GM18498 (cell line): ENCODE data around the gene RGS4.

Source experiments
- ATAC-seq: cut with Tn5 transposase; IDR thresholded peaks from one replicate; pipeline ENCODE4 v1.9.1; 2021; ENCODE audit warnings: mild to moderate bottlenecking, moderate library complexity; ENCODE audit not compliant: unreplicated experiment

RGS4 gene

DNA sequence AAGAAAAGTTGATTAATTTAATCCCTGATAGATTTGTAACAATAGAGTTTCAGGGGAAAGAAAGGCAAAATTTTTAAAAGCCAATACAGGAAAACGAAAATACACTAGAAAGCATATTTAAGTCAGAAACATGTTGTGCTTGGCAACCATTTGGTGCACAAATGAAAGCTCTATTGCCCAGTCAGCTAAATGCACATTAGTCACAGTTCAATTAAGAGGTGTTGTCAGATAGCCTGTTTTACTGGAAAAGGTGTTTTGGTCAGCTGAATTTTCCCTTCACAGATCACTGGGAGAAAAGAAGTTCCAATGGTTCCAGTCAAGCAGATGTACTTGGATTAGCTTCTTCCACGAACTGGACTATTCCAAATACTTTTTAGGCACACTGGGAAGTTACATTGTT lies 25.4 kb downstream of the RGS4 start:
- no peak for ATAC-seq

DNA sequence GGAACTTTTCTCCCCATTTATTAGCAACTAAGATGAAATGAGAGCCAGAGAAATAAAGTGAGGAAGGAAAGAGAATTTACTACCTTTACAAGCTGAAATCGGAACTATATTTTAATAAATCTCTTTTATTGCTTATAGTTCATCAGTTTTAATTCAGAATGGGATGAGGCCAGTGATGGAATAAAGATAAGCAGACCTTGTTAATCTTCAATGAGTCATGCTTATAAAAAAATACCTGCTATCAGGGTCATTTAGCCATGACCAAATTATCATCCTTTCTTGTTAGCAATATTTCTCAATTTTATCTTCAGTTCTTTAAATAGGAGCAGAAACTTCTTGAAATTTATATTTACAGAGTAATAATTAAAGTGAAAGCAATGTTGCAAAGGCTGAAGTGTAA lies 26.1 kb downstream of the RGS4 start:
- no peak for ATAC-seq

DNA sequence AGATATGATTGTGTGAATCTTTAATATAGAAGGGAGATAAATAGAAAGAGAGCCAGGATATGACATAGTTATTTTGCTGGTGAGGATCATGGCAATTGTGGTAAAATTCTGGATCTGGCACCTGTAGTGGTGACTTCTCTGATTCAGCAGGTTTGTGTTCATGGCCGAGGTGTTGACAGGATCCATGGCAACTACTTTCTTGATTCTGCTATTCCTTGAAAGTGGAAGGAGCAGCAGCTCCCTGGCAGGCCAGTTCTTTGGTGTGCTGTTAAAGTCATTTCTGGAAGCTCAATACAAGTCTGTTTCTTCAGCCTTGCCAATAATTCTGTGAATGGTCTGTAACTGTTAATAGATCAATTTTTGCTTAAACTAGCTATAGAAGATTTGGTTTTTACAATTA lies 33.4 kb downstream of the RGS4 start:
- ATAC-seq = no peak

DNA sequence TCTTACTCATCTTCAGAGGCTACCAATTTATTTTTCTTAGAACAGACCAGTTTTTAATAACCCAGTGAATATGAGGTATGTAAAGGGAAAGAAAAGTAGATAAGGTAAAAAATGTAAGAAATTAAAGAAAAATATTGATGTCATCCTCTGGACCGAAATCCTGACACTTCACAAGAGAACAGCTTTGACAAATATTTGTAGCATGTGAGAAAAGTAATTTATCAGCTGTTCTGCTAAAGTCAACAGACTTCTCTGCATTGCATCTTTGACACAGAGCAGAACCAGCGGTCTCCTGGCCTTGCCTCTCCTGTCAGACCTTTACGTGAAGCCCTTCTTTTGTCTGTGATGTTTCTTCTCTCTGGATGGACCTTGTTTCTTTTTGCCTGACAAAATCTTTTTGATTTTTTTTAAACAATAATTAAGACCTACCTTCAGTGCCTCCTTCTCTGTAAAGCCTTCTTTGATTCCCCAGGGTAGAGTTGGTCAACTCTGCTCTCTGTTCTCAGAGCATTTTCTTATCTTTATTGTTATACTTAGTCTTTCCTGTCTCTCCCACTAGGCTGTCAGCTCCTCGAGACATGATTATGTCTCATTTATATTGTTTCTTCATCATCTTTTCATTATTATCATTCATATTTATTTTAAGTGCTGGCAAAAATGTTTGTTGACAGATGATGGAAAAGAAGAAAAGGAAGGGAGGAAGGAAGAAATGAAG lies 35.4 kb downstream of the RGS4 start:
- ATAC-seq = no peak

DNA sequence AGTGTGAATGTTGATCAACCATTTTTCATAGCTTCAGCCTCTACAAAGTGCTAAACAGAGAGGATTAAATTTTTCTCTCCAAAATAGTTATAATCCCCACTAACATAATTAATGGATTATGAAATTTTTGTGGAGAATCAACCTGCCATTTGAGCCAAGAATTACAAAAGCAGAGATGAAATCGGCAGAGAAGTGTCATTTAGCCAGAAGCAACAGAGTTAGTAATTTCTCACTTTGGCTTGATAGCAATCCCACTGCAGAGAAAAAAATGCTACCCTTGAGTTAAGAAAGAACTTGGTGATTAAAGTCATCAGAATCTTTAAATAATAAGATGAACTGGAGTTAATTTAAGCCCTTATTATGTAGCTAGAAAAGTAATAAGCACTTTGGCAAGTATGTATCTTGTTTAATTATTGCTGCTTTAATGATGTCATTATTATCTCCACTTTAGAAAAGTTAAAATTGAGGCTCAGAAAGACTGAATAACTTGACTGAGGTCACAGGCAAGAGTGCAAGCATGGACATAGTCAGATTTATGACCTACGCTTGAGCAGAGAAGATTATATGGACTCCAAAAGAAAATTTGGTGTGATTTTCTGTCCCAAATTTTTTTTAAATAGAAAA lies 37.3 kb downstream of the RGS4 start:
- ATAC-seq = no peak

DNA sequence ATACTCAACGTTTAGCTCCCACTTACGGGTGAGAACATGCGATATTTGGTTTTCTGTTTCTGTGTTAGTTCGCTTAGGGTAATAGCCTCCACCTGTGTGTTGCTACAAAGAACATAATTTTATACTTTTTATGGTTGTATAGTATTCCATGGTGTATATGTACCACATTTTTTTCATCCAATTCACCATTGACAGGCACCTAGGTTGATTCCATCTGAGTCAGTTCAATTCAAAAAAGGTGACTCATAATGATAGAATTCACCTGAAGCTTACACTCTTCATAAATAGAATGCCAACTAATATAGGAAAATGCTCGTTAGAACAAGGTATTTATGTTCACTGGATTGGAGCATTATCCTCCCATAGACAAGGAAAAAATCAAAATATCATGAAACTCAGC lies 38.5 kb downstream of the RGS4 start:
- no peak for ATAC-seq

DNA sequence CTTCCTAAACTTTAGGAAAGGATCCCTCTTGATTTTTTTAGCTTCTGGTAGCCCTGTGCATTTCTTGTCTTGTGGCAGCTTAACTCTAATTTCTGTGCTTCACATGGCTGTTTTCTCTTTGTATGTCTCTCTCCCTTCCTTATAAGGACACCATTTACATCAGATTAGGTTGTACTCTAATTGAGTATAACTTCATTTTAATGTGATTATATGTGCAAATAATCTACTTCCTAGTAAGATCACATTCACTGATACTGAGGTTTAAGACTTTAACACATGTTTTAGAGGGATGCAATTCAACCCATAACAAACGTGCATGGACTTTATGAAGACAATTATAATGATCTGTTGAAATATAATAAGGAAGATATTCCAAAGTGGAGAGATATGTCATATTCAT lies 46.7 kb downstream of the RGS4 start:
- no peak for ATAC-seq

DNA sequence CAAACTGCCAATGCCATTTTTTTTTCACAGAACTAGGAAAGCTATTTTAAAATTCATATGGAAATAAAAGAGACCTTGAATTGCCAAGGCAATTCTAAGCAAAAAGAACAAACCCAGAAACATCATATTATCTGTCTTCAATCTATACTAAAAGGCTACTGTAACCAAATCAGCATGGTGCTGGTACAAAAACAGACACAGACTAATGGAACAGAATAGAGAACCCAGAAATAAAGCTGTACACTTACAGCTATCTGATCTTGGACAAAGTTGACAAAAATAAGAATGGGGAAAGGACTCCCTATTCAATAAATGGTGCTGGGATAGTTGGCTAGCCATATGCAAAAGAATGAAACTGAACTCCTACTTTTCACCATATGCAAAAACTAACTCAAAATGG lies 50.5 kb downstream of the RGS4 start:
- ATAC-seq = no peak

DNA sequence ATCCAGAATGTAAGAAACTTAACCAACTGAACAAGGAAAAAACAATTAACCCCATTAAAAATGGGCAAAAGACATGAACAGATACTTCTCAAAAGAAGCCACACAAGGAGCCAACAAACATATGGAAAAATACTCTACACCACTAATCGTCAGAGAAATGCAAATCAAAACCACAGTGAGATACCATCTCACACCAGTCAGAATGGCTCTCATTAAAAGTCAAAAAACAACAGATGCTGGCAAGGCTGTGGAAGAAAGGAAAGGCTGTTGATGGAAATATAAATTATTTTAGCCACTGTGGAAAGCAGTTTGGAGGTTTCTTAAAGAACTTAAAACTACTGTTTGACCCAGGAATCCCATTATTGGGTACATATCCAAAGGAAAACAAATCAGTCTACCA lies 51.2 kb downstream of the RGS4 start:
- ATAC-seq = no peak

DNA sequence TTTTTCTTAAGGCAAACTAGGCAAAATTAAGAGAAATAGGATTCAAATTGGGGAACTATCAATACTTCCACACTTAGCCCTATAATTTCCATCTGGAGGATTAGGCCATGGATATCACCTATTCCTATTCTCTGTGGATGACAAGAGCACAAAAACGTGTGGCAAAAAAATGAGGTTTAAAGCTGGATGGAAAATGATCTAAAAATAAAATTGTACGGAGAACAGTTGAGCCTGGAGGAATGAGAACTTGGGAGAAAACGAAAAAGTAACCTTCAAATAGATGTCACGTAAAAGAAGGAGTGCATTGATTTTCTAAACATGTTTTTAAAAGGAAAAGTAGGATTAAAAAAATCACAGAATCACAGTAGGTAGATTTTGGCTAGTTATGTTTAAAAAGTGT lies 55.7 kb downstream of the RGS4 start:
- no peak for ATAC-seq
